NK-92 treated with Interleukin-12 subunit alpha and Interleukin-12 subunit beta, amount 100 ng/mL, for 24 hours (cell line): ENCODE measurements around the gene CPEB1.

Experiments used
- DNase-seq: peaks from one replicate; lab custom pipeline; 2025; lab: John Stamatoyannopoulos, UW

Gene CPEB1

DNA sequence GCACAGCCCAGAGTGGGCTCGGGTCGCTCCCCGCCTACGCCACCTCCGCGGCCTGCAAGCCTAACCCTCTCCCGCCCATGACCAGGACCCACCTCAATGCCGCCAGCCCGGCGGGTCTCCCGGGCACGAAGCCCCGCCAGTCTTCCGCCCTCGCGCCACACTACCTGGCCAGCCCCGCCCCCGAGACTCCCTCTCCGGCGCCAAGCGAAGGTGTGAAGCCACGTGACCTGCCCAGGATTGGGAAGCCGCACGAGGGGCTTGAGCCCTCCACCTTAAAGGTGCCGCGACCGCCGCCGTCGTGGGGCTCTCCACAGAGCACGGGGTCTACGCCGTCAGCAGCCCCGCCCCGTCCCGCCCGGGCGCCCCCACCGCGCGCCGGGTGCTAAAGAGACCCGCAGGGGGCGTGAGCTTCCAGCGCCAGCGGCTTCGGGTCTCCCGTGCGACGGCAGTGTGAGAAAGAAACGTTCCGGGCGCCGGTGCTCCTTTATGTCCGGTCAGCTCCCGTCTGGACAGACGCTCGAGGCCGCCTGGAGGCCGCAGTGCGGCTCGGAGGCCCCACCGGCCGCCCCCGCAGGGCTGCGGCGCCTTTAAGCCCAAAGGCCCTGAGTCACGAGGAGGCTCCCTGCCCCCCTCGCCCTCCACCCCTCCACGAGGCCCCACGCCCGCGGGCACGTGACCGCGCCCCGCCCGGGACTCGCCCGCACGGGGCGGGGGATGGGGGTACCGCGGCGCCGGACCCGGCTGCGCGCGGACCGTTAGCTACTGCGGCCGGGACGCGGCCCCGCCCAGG is at the start of gene CPEB1:
CPEB1 (minus strand) TSS at position 319 of the 790 bp plus-strand sequence. CDS start 18,904 bp downstream, outside the sequence.
- DNase-seq = no peak

DNA sequence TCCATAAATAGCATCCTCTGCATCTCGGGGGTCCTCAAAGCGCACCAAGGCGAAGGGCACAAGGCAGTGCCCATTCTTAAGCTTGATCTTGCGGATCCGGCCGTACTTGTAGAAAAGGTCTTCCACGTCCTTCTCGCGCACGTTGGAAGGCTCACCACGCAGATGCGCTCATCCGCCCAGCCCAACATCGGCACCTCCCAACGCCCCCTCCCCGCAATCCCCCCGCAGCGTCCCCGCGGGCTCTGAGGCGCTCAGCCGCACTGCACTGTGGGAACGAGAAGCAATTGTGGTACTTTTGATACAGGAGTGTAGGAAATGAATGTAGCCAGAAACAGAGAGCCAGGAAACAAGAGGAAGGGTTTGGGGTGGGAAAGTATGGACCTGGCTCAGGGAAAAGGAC is 45.0 kb upstream of the CPEB1 start:
- DNase-seq = no peak

DNA sequence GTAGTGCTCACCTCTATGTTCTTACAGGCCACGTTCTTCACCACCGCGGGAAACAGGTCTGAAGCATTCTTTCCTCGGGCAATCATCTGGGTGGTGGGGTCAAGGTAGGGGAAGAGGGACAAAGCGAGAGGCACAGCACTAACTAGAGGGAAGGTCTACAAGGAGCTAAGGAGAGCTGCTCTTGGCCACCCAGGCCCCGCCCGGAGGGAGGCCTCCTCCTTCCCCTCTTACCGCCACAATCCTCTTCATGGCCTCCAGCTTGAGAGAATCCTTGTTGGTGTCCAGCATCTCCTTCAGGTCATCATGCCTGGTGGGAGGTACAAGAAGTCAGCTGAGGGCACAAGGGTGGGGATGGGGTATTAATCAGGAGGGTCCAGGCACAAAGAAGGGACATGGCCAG is 42.0 kb upstream of the CPEB1 start:
- no peak for DNase-seq

DNA sequence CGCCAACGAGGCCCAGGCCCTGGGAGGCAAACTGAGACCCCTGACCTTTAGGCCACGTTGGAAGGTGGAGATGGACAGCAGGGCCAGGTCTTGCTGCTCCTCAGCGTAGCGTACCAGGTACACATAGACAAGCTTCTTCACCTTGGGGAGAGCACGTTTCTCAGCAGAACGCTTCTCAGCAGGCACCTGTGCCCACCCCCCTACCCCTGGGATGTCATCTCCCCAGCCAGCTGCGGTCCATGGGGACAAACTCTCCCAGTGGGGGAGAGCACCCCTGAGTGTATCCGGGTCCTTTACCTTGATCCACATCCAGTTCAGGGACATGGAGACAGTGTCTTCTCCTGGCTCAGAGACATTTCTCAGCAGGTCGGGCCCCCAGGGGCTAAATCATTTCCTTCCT is 41.5 kb upstream of the CPEB1 start:
- no peak for DNase-seq

DNA sequence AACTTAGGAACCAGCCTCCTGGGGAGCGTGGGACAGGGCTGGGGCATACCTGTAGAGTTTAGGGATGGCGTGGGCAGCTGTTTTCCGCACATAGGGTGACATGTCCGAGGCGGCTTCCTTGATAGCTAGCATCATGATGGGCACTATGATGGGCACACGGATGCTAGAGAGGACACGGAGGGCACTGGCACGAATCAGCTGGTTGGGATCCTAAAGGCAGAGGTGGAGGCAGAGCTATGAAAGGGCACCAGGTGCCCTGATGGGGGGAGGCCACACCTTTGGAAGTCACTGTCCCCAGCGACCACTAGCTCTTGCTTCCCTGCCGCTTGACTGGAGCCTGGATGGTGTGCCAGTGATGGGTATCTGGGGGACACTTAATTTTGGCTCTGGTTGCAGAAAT is 34.2 kb upstream of the CPEB1 start:
- no peak for DNase-seq

DNA sequence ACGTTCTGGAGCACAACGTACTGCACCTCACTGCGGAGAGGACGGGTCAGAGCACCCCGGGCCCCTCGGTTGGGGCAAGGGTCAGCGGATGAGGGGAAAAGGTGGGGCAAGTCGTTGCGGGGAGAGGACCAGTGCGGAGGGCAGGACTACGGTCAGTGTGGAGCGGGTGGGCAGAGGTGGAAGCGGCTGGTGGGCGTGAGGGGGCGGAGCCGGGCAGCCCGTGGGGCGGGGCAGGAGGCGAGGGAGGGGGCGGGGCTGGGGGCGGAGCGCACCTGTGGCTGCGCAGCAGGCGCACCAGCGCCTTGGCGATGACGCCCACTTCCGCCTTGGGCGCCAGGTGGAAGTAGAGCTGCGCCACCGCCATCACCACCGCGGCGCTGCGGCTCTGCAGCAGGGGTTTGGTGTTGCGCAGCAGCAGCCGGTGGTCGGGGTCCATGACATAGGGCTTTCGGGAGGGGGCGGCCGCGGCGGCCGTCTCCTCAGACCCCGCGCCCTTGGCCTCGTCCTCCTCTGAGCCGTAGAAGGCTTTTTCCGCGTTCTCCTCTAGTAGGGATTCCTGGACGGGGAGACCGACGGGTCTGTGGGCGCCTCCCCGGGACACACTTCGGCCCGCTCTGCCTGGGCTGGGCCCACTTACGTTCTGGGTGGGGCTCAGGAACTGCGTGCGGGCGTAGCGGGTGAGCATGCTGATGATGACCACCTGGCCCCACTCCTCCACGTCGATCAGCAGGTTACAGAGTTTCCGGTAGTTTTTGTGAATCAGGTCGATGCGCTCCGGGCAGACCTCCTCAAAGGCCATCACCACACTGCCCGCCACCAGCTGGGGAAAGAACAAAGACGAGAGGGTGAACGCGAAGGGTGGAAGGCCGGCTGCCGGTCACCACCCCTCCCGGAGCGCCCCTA is 33.3 kb upstream of the CPEB1 start:
- no peak for DNase-seq

DNA sequence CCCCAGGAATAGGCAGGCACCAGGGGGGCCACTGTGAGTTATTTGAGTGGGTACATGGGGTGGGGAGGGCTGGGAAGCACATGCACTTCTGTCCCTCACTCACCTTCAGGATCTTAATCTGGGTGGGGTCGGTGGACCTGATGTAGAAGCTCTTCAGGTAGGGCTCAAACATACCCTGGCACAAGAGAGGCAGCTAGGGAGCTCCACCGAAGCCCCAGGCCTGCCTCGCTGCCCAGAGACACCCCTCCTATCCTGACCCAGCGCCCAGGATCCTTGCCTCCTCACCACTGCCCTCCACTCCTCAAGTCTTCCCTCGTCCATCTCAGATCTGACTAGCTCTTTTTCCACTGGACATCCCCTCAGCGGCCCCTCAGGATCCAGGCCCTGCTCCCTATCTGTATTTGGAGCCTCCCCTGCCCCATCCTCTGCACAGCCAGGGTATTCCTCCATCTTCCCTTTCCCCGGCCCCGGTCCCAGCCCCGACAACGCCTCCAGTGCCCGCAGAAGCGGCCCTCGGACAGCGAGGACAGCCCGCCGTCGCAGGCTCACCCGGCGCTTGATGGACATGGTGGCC is 32.5 kb upstream of the CPEB1 start:
- DNase-seq = no peak

DNA sequence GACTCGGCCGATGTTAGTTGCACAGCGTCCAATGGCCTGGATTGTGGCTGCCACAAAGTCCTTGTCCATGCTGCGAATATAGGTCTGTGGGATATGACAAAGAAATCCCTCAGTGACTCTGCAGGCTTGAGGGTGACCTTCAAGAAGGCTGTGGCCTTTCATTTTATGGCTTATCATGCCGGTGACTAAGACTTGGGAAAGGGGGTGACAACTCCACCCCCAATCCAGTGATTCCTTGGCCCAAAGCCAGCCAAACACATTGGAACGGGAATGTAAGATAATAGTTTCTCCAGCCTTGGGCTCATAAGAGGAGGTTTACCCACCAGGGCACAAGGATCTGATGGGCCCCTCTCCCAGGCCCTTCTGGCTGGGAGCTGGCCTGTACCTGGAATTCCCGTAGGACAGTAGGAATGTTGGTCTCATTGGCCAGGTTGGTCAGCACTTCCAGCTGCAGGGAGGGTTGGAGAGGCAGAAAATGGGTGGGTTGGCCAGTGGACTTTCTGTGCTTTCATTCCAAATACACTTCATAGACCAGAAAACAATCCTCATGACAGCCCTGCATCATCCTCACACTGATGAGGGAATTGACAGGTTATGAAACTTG is 30.7 kb upstream of the CPEB1 start:
- DNase-seq = no peak

DNA sequence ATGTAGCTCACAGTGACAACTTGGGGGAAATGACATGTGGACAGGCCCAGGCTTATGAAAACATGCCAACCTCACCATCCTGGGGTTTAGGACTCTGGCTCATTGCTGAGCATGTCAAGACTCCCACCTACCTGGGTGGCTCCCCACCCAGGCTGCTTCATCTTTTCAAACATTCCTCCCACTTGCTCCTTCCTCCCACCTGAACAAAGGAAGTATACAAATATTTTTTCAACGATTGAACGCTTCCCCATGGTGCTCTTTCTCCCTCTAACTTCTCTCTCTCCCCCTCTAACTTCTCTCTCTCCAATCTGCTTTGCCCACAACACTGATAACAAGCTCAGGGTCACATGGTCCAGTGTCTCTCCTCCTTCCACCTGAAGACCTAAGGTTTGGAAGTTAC is 27.7 kb upstream of the CPEB1 start:
- DNase-seq = no peak

DNA sequence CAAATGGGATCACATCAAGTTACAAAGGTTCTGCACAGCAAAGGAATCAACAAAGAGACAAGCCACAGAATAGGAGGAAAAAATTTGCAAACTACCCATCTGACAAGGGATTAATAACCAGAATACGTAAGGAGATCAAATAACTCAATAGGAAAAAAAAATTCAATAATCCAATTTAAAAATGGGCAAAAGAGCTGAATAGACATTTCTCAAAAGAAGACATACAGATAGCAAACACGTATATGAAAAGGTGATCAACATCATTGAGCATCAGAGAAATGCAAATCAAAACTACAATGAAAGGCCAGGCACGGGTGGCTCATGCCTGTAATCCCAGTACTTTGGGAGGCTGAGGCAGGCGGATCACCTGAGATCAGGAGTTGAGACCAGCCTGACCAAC is 23.5 kb upstream of the CPEB1 start:
- DNase-seq = no peak

DNA sequence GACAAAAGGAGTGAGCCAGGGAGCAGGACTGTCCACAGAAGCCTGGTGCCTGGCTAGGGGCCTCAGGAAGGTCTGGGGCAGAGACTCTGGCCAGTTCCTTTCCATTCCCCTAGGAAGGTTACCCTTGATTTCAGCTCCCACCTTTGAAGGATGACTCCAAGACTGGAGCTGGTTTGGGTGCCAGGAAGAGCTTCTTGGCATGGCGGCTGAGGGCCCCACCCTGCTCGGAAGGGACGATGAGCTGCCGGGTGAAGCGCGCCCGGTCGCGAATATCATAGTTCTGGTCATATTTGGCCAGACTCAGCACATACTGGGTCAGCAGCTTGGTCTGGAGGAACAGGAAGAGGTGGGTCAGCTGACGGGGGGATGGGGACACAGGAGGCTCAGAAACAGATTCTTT is 19.4 kb upstream of the CPEB1 start:
- no peak for DNase-seq

DNA sequence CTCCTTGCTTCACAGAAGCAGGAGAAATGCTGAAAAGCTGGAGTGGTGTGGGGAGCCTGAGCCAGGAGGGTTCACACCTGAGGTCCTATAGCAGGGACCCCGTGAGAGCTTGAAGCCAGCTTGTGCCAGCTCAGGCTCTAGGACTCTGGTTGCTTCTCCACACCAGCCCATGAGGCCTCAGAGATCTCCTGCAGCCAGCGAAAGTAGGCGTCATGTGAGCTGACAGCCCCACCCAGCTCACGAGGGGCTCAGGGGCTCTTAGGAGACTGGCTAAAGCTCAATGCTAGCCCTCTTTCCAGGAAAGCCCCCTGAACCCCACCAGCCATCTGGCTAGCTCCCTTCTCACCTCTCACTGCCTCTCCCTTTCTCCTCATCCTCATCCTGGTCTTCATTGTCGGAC is 16.9 kb upstream of the CPEB1 start:
- no peak for DNase-seq

DNA sequence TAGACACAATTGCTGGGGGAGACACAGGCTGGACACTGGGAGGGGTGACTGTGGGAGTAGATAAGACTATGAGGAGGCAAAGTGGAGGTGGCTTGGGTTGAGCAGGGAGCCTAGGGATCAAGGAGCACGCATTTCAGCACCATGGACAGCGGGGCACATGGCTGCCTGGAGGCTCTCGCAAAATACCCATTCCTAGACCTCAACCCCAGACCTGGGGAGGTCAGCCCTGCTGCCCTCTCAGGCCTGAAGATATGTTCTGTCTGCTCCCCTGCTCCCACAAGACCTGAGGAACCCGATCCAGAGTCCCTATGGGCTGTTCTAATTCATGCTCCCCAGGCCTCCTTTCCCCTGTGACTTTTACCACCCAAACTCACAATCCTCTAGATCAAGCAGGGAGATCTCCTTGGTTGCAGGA is 16.0 kb upstream of the CPEB1 start:
- DNase-seq = no peak

DNA sequence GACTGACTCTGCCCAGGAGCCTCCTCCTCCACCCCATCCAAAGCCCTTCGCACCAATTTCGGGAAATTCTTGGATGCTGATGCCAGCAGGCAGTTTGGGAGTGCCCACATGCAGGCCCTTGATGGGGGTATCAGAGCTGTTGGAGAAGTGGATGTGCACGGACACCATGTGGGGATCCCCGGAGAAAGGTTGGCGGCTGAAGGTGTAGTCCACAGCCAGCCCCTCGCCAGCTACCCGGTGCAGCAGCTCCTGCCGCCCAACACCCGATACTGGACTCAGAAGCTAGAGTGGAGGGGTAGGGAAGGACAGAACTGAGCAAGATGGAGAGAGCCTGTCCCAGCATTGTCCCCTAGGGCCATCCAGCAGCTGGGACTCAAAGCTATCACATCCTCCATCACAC is 15.5 kb upstream of the CPEB1 start:
- no peak for DNase-seq

DNA sequence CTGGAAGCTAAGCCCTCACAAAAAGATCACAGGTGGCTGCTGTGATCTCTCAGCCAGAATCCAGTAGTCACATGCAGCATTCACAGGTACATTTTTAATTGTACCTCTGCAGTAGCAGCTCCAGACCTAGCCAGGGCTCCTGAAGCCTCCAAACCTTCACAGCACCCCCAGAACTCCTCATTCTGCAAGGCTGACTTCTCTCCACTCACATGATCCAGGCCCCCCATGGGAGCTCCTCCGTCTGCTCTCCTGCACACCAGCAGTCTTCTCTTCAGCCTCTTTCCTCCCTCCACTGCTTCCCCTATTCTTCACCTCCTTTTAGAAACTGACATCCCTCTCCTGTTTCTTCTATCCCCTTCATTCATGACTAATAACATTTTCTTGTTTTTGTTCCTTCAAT is 13.2 kb upstream of the CPEB1 start:
- no peak for DNase-seq

DNA sequence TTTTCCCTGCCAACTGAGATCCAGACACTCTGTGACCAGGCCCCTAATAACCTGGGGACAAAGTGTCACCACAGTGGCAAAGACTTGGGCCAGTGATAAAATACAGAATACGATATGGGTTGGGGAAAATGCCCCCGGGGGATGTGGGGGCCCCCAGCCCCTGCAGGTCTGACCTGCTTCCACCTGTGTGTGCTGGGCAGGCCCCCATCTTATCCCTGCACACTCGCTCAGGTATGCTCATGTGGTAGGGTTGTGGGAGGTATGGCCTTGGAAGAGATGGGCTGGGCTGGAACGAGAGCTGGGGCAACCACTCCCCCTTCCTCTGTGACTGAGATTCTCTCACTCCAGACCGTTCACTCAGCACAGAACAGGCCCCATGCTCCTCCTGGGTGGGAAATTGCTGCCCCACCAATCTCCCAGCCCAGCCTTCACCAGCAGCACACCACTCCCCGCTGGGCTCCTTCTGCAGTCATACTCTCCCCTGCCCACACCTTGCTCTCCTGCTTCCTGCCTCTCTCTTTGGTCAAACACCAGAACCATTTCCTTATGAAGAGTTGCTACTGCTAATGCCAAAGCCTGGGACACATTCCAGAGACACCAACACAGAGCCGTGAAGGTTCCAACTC is 9.6 kb upstream of the CPEB1 start:
- DNase-seq = no peak

DNA sequence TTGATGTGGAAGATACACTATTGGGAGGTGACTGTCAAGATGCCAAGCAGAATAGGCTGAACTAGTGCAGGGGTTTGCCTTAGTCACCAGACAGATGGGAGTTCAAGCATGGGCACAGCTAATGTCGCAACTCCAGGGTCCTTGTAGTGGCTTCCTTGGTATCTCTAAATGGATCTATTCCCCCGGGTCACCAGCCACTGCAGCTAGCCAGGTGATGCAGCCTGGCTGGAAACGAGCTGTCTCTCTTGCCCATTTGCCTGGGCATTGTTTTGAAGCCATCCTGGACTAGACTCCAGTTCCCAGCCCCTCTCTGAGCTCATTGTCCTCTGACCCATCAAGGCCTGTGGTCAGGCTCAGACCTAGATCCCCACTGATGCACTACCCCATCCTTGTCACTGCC is 8.4 kb upstream of the CPEB1 start:
- DNase-seq = no peak

DNA sequence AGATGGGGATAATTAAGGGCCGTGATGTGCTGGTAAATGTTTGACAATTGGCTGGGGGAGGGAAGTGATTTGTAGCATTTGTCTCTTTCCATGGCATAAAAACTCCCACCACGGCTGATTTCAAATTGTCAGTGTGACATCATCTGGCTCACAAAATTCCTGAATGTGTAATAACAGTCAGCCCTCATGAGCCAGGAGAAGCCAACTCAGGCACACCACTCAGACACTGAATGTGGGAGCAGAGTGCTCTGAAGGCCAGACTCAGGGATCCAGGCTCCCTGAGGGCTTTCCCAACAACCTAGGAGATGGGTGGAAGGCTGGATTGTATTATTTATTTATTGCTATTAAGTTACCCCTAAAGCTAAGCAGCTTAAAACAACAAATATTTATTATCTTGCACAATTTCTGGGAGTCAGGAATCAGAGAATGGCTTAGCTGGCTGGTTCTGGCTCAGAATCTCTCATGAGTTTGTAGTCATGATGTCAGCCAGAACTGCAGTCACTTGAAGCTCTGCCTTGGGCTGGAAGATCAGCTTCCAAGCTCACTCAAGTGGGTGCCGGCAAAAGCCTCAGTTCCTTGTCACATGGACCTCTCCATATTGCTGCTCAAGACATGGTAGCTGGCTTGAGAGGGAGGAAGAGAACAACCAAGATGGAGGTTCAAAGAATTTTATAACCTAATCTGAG is 6.5 kb upstream of the CPEB1 start:
- no peak for DNase-seq

DNA sequence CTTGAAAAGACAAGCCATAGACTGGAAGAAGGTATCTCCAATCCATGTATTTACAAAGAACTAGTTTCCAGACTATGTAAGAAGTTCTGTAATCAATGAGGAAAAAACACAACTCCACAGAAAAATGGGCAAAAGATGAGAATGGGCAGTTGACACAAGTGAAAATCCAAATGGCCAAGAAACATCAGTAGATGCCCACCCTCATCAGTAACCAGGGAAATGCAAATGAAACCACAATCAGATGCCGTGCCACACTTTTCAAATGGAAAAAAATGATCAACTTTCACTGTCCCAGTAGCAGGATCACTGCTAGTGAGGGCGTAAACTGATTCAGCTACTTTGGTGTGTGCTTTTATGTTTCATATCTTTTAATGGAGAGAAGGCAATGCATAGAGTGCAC is 4.5 kb upstream of the CPEB1 start:
- DNase-seq = no peak

DNA sequence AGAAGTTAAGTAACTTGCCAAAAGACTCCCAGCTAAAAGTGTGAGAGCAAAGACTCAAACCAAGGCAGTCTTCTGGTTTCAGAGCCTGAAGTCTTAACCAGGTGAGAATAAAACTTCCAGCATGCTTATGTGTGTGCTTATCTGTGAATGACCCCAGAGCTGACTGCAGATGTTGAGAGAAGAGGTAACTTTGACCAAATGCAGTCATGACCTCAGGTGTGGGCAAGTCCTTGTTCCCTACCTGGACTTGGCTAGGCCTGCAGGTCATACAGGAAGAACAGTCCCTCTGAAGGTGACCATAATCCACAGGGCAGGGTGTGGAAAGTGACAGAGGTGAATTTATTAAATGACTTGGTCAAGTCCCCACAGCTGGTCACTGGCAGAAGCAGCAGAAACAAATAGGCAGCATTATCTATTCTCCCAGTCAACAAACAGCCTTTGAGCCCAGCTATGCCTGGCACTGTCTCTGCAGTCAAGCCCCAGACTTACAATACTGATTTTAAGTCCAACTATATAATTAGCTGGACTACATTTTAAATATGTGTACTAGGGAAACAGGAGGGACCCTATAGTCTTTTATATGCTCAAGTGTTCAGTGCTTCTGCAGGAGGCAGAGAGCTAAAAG is 3.0 kb upstream of the CPEB1 start:
- no peak for DNase-seq
